ENCODE results near the gene FHOD1. TPM values are rescaled to one million over a fixed set of nuclear protein-coding genes. Genes with fewer than 3 reads are reported as not detected.
A peak's percentile ranks its signal among the peaks of the same experiment; 100 is the strongest.

The FHOD1 gene
- total and polyA plus RNA-seq, 2 donors (not counting 1 experiment from before 2014, with no cell fraction given), result 7.1 to 32.7 TPM

DNA sequence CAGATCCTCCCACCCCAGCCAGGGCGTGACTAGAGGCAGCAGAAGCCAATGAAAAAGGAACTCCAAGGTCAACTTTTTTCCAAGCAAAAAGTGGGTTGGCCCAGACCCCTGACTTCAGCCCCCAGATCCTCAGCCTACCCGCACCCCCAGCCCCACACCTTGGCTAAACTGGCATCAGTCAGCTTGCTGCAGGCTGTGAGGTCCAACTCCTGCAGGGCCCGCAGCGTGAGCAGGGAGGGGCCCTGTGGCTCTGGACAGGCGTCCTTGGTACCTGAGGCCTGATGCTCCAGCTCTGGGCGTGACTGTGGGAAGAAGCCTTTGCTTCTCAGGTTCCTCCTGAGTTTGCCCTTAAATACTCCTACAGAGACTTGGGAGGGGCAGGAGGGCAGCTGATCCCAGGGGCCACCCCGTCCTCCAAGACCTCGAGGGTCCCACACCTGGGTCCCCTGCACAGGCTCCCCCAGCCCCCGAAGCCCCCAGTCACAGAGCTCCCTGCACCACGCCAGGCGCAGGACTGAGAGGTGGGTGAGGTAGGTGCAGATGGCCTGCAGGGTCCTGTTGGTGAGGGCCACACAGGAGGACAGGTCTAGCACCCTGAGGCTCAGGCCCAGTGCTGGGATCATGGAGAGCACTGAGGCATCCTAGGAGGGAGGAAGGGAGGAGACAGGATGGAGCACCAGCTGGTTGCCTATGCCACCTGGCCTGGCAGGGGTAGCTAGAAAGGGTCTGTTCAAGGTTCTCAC is 39.0 kb downstream of the FHOD1 start:
- Histone ChIP-seq H3K9me3 (ENCODE audit: control insufficient read depth, insufficient read depth, low read depth, low read length) (no peaks in the 10 kb centered on the region), H3K9ac (ENCODE audit: insufficient read depth, low read length) (no peak overlapping the region), H3K4me3 (replicated peaks in 1 of 4; ENCODE audit: control extremely low read depth in 1 of 4, insufficient read depth in 1 of 4, low read depth in 3 of 4, low read length in 4 of 4) (no peak overlapping the region), H3K27ac (ENCODE audit: insufficient read depth, low read length) (no peak overlapping the region), H3K4me2 (ENCODE audit: extremely low read depth, insufficient read depth, low read length) (no peak overlapping the region), H4K20me1 (ENCODE audit: control insufficient read depth, extremely low read depth, insufficient read depth, low read length) (no peaks in the 10 kb centered on the region), H3K27me3 (ENCODE audit: control insufficient read depth, insufficient read depth, low read length) (no peaks in the 10 kb centered on the region), H3K79me2 (ENCODE audit: control insufficient read depth, insufficient read depth, low read length) (no peaks in the 10 kb centered on the region), H3K36me3 (ENCODE audit: control insufficient read depth, insufficient read depth, low read length) (peaks cover 7% of the 10 kb centered on the region), H3K4me1 (ENCODE audit: control insufficient read depth, extremely low read depth, insufficient read depth, low read length) (peaks cover 12% of the 10 kb centered on the region), H2AFZ (ENCODE audit: low read length) (no peak overlapping the region)
- TF ChIP-seq, protein P1, sequence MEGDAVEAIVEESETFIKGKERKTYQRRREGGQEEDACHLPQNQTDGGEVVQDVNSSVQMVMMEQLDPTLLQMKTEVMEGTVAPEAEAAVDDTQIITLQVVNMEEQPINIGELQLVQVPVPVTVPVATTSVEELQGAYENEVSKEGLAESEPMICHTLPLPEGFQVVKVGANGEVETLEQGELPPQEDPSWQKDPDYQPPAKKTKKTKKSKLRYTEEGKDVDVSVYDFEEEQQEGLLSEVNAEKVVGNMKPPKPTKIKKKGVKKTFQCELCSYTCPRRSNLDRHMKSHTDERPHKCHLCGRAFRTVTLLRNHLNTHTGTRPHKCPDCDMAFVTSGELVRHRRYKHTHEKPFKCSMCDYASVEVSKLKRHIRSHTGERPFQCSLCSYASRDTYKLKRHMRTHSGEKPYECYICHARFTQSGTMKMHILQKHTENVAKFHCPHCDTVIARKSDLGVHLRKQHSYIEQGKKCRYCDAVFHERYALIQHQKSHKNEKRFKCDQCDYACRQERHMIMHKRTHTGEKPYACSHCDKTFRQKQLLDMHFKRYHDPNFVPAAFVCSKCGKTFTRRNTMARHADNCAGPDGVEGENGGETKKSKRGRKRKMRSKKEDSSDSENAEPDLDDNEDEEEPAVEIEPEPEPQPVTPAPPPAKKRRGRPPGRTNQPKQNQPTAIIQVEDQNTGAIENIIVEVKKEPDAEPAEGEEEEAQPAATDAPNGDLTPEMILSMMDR (conservative IDR thresholded peaks at IDR 0.05 in 1 of 2, IDR thresholded peaks at IDR 0.05 in 1 of 2; ENCODE audit: low read depth in 1 of 2, low read length in 2 of 2), result no peak
- no peak for TF ChIP-seq EZH2 (IDR thresholded peaks at IDR 0.05; ENCODE audit: low read length, missing control alignments)
- no peak for DNase-seq (ENCODE audit: low read depth in 2 of 2)

DNA sequence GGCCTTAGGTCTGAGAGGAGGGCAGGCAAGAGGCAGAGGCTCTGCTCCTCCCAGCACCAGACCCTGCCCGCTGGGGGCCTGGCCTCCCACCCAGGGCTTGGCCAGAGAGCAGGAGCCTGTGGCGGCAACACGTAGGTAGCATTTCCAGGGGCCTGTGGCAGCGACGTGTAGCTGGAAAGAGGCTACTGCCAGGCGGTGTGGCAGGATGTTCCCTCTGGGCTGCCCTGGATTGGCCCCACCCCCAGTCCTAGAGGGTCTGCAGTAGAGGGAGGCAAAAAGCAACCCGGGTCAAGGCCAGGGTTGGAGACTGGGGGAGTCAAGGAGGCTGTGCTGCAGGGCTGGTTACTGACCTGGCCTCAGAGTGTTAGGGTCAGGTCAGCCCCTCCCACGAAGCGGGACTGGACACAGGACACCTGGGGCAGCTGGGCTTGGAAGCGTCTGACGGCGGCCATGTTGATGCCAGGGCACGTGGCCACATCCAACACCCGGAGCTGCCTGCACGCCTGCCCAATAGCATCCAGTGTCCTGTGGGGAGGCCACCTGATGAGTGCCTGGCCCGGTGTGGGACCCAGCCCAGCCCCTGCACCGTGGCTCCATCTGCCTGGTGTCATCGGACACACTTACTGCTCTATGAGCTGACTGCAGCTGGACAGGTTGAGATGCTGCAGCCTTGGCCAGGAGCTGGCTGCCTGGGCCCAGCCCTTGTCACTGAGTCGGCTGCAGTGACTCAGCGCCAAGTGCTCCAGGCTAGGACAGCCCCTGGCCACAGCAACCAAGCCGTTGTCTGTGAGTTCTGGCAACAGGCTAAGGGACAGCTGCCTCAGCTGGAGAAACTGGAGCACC is 39.8 kb downstream of the FHOD1 start:
- Histone ChIP-seq H3K9me3 (ENCODE audit: control insufficient read depth, insufficient read depth, low read depth, low read length) (no peaks in the 10 kb centered on the region), H2AFZ (ENCODE audit: low read length) (no peak overlapping the region), H3K36me3 (ENCODE audit: control insufficient read depth, insufficient read depth, low read length) (peaks cover 11% of the 10 kb centered on the region), H3K4me3 (replicated peaks in 1 of 4; ENCODE audit: control extremely low read depth in 1 of 4, insufficient read depth in 1 of 4, low read depth in 3 of 4, low read length in 4 of 4) (no peak overlapping the region), H3K27ac (ENCODE audit: insufficient read depth, low read length) (no peak overlapping the region), H3K27me3 (ENCODE audit: control insufficient read depth, insufficient read depth, low read length) (no peaks in the 10 kb centered on the region), H3K4me2 (ENCODE audit: extremely low read depth, insufficient read depth, low read length) (no peak overlapping the region), H3K4me1 (ENCODE audit: control insufficient read depth, extremely low read depth, insufficient read depth, low read length) (peaks cover 12% of the 10 kb centered on the region), H4K20me1 (ENCODE audit: control insufficient read depth, extremely low read depth, insufficient read depth, low read length) (no peaks in the 10 kb centered on the region), H3K9ac (ENCODE audit: insufficient read depth, low read length) (no peak overlapping the region), H3K79me2 (ENCODE audit: control insufficient read depth, insufficient read depth, low read length) (no peaks in the 10 kb centered on the region)
- TF ChIP-seq, protein P1 (conservative IDR thresholded peaks at IDR 0.05 in 1 of 2, IDR thresholded peaks at IDR 0.05 in 1 of 2; ENCODE audit: low read depth in 1 of 2, low read length in 2 of 2), result no peak
- no peak for TF ChIP-seq EZH2 (IDR thresholded peaks at IDR 0.05; ENCODE audit: low read length, missing control alignments)
- DNase-seq (ENCODE audit: low read depth in 2 of 2), result peak; percentile 24 to 40

DNA sequence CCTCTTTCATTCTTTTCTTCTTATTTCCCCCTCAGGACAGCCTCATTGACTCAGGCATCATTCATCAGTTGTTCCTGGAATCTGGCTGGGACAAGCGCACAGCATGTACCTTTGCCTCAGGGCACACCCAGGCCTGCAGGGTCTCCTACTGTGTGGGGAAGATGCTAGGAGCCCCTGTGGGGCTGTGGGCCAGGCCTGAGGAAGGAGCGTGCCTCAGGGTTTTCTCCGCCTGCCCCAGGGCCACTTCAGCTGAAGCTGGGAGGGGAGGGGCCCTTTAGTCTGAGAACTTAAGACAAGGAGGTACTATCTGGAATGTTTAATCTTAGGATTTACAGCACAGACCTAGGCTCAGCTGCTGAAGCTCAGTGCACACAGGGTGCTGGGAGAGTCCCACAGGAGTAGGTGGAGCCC is 40.4 kb downstream of the FHOD1 start:
- H3K9me3 ChIP-seq (ENCODE audit: control insufficient read depth, insufficient read depth, low read depth, low read length), result no peaks in the 10 kb centered on the region

More for the DNA sequence above, 40.4 kb downstream of the FHOD1 start:
- H3K36me3 ChIP-seq (ENCODE audit: control insufficient read depth, insufficient read depth, low read length), result peaks cover 16% of the 10 kb centered on the region
- H2AFZ ChIP-seq (ENCODE audit: low read length), result no peak overlapping the region
- peaks cover 12% of the 10 kb centered on the region for H3K4me1 ChIP-seq (ENCODE audit: control insufficient read depth, extremely low read depth, insufficient read depth, low read length)
- no peaks in the 10 kb centered on the region for H4K20me1 ChIP-seq (ENCODE audit: control insufficient read depth, extremely low read depth, insufficient read depth, low read length)
- H3K4me3 ChIP-seq (replicated peaks in 1 of 4; ENCODE audit: control extremely low read depth in 1 of 4, insufficient read depth in 1 of 4, low read depth in 3 of 4, low read length in 4 of 4), result no peak overlapping the region
- H3K4me2 ChIP-seq (ENCODE audit: extremely low read depth, insufficient read depth, low read length), result no peak overlapping the region
- no peaks in the 10 kb centered on the region for H3K79me2 ChIP-seq (ENCODE audit: control insufficient read depth, insufficient read depth, low read length)
- no peak for DNase-seq (ENCODE audit: low read depth in 2 of 2)
- no peak overlapping the region for H3K9ac ChIP-seq (ENCODE audit: insufficient read depth, low read length)
- H3K27ac ChIP-seq (ENCODE audit: insufficient read depth, low read length), result no peak overlapping the region
- no peaks in the 10 kb centered on the region for H3K27me3 ChIP-seq (ENCODE audit: control insufficient read depth, insufficient read depth, low read length)
- TF ChIP-seq EZH2 (IDR thresholded peaks at IDR 0.05; ENCODE audit: low read length, missing control alignments), result no peak
- TF ChIP-seq, protein P1 (conservative IDR thresholded peaks at IDR 0.05 in 1 of 2, IDR thresholded peaks at IDR 0.05 in 1 of 2; ENCODE audit: low read depth in 1 of 2, low read length in 2 of 2), result no peak
